H9 (cell line): ENCODE measurements around the gene NUDT22. TPM values are rescaled to one million over a fixed set of nuclear protein-coding genes. Genes with fewer than 3 reads are reported as not detected.

Source experiments
- DNase-seq: peaks from one replicate; pipeline ENCODE4 v3.0.0-alpha.2; 2017
- H2AFZ ChIP-seq: one replicate; pipeline ENCODE4 v1.6.1; 2013; ENCODE audit warnings: mild to moderate bottlenecking, low read length, control low read depth, moderate library complexity
- H2AK5ac ChIP-seq: 2 replicates; pipeline ENCODE4 v1.6.1; 2013; ENCODE audit warnings: low read length, control low read depth, mixed read lengths; ENCODE audit not compliant: insufficient read length
- H2BK120ac ChIP-seq: one replicate; pipeline ENCODE4 v1.6.1; 2013; ENCODE audit warnings: low read depth, mild to moderate bottlenecking, low read length, control low read depth, inconsistent platforms; ENCODE audit not compliant: poor library complexity, severe bottlenecking
- H2BK12ac ChIP-seq: 2 replicates; pipeline ENCODE4 v1.6.1; 2013; ENCODE audit warnings: low read length, control low read depth, mixed read lengths, low read depth; ENCODE audit not compliant: insufficient read length
- H2BK15ac ChIP-seq: 2 replicates; pipeline ENCODE4 v1.6.1; 2013; ENCODE audit warnings: low read depth, low read length, control low read depth
- H2BK20ac ChIP-seq: one replicate; pipeline ENCODE4 v1.6.1; 2013; ENCODE audit warnings: low read depth, mild to moderate bottlenecking, low read length, control low read depth, inconsistent platforms; ENCODE audit not compliant: poor library complexity, severe bottlenecking
- H2BK5ac ChIP-seq: 2 replicates; pipeline ENCODE4 v1.6.1; 2013; ENCODE audit warnings: low read length, control low read depth, mixed read lengths; ENCODE audit not compliant: insufficient read length
- H3K14ac ChIP-seq: 2 replicates; pipeline ENCODE4 v1.6.1; 2013; ENCODE audit warnings: low read length, control low read depth; ENCODE audit not compliant: insufficient read depth
- H3K18ac ChIP-seq: 2 replicates; pipeline ENCODE4 v1.6.1; 2013; ENCODE audit warnings: low read depth, mild to moderate bottlenecking, mixed read lengths, low read length, control low read depth; ENCODE audit not compliant: insufficient read length
- H3K23ac ChIP-seq: 2 replicates; pipeline ENCODE4 v1.6.1; 2013; ENCODE audit warnings: low read length, control low read depth, mixed read lengths, low read depth; ENCODE audit not compliant: insufficient read length
- H3K23me2 ChIP-seq: 2 replicates; pipeline ENCODE4 v1.6.1; 2013; ENCODE audit warnings: low read depth, mild to moderate bottlenecking, mixed read lengths, low read length, control low read depth; ENCODE audit not compliant: insufficient read length, poor library complexity, severe bottlenecking
- H3K27ac ChIP-seq: 2 replicates; pipeline ENCODE4 v1.5.1; 2013; ENCODE audit warnings: low read length, control low read depth, mixed read lengths, low read depth; ENCODE audit not compliant: insufficient read length
- H3K27me3 ChIP-seq: 2 replicates; pipeline ENCODE4 v1.6.1; 2013; ENCODE audit warnings: low read length, control low read depth, inconsistent platforms; ENCODE audit not compliant: insufficient read depth
- H3K4ac ChIP-seq: 2 replicates; pipeline ENCODE4 v1.6.1; 2013; ENCODE audit warnings: low read depth, mild to moderate bottlenecking, control low read depth, inconsistent platforms, low read length, moderate library complexity
- H3K4me1 ChIP-seq: 2 replicates; pipeline ENCODE4 v1.6.1; 2013; ENCODE audit warnings: low read length, control low read depth, inconsistent platforms; ENCODE audit not compliant: insufficient read depth
- H3K4me2 ChIP-seq: 2 replicates; pipeline ENCODE4 v1.6.1; 2013; ENCODE audit warnings: low read length, control low read depth, mixed read lengths; ENCODE audit not compliant: insufficient read length, insufficient read depth
- H3K56ac ChIP-seq: 2 replicates; pipeline ENCODE4 v1.6.1; 2013; ENCODE audit warnings: low read depth, mild to moderate bottlenecking, mixed read lengths, low read length, control low read depth; ENCODE audit not compliant: insufficient read length
- H3K79me1 ChIP-seq: 2 replicates; pipeline ENCODE4 v1.6.1; 2013; ENCODE audit warnings: low read depth, mild to moderate bottlenecking, moderate library complexity, low read length, control low read depth, inconsistent platforms; ENCODE audit not compliant: insufficient read depth, poor library complexity, severe bottlenecking
- H3K79me2 ChIP-seq: 2 replicates; pipeline ENCODE4 v1.6.1; 2013; ENCODE audit warnings: low read length, control low read depth, inconsistent platforms; ENCODE audit not compliant: insufficient read depth
- H3K9ac ChIP-seq: 2 replicates; pipeline ENCODE4 v1.6.1; 2013; ENCODE audit warnings: low read length, control low read depth, mixed read lengths; ENCODE audit not compliant: insufficient read length; ENCODE audit errors: extremely low read depth
- H3K9me3 ChIP-seq: one replicate; pipeline ENCODE4 v1.6.1; 2013; ENCODE audit warnings: low read depth, low read length, inconsistent platforms; ENCODE audit not compliant: control insufficient read depth
- H3T11ph ChIP-seq: one replicate; pipeline ENCODE4 v1.6.1; 2013; ENCODE audit warnings: mild to moderate bottlenecking, low read length, control low read depth, inconsistent platforms
- H4K20me1 ChIP-seq: one replicate; pipeline ENCODE4 v1.6.1; 2013; ENCODE audit not compliant: control insufficient read depth, insufficient read length, insufficient read depth
- H4K5ac ChIP-seq: 2 replicates; pipeline ENCODE4 v1.6.1; 2013; ENCODE audit warnings: low read depth, mild to moderate bottlenecking, mixed read lengths, low read length, control low read depth; ENCODE audit not compliant: insufficient read length
- H4K8ac ChIP-seq: replicated peaks from 2 replicates; pipeline ENCODE4 v1.6.1; 2013; ENCODE audit warnings: low read length, control low read depth, mixed read lengths, low read depth; ENCODE audit not compliant: insufficient read length
- H4K91ac ChIP-seq: 2 replicates; pipeline ENCODE4 v1.6.1; 2013; ENCODE audit warnings: low read depth, mild to moderate bottlenecking, moderate library complexity, mixed read lengths, low read length, control low read depth; ENCODE audit not compliant: insufficient read length
- H3K27ac Mint-ChIP-seq, 3 experiments: 2 replicates in 2 of 3; 3 replicates in 1 of 3; pipeline ENCODE4 v1.8.0; 2020 to 2021; ENCODE audit warnings: mixed read lengths in 3 of 3, mild to moderate bottlenecking in 1 of 3, moderate library complexity in 1 of 3
- H3K27me3 Mint-ChIP-seq: 2 replicates; pipeline ENCODE4 v1.8.0; 2021; ENCODE audit warnings: low read depth, mild to moderate bottlenecking, moderate library complexity, mixed read lengths
- H3K36me3 Mint-ChIP-seq, 3 experiments: 2 replicates in 2 of 3; 3 replicates in 1 of 3; pipeline ENCODE4 v1.8.0; 2020 to 2021; ENCODE audit warnings: low read depth in 3 of 3, mixed read lengths in 3 of 3; ENCODE audit not compliant: insufficient read depth in 1 of 3
- H3K4me1 Mint-ChIP-seq, 2 experiments: 2 replicates each; pipeline ENCODE4 v1.8.0; 2020; ENCODE audit warnings: mixed read lengths in 2 of 2
- H3K4me3 Mint-ChIP-seq, 2 experiments: 2 replicates in 1 of 2; 3 replicates in 1 of 2; pipeline ENCODE4 v1.8.0; 2020 to 2021; ENCODE audit warnings: mild to moderate bottlenecking in 2 of 2, mixed read lengths in 2 of 2, moderate library complexity in 1 of 2
- H3K9me3 Mint-ChIP-seq, 2 experiments: 2 replicates in 1 of 2; 3 replicates in 1 of 2; pipeline ENCODE4 v1.8.0; 2020; ENCODE audit warnings: mild to moderate bottlenecking in 2 of 2, mixed read lengths in 2 of 2, moderate library complexity in 1 of 2
- WGBS: extraction: QIAGEN DNeasy Blood & Tissue Kit; methylation state at CpG from one replicate; pipeline ENCODE4 v1.1.7; 2013; ENCODE audit warnings: missing lambda C conversion rate, low lambda C conversion rate, mixed read lengths; ENCODE audit not compliant: insufficient read length; ENCODE audit errors: extremely low coverage; 5-methylcytosine and 5-hydroxymethylcytosine counted together
- total RNA-seq: library from RNA; stranded (reverse); gene quantifications from 2 replicates; pipeline ENCODE4 v1.2.1, GENCODE V29; 2021
- TF ChIP-seq, protein P1 (sequence below): fragments of 200-600 bp; sonication (generic); conservative IDR thresholded peaks from 3 replicates; pipeline ENCODE4 v1.8.0; 2021; ENCODE audit warnings: antibody characterized with exemption, mild to moderate bottlenecking

Gene NUDT22
- total RNA-seq, 1 experiment from 2014 or later: 39.6 TPM

DNA sequence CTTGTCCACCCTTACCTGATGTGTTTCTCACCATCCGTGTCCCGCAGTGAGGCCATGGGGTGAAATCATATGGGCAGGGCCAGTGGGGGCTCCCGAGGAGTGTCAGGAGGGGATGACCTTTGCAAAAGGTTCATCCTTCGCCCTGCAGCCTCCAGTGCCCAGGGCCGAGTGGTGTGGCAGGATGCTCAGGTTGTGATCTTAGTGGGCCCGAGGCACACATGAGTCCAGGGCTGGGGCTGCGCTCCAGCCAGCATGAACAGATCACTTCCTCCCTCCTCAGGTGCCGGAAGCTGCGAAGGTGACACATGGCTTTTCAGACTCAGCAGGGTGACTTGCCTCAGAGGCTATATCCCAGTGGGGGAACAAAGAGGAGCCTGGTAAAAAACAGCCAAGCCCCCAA, 12.0 kb downstream of the NUDT22 start:
- Mint-ChIP-seq H3K9me3 (no peaks in the 10 kb centered on the region), H3K36me3 (peaks cover 2 to 31% (median 14%) of the 10 kb centered on the region in 3 experiments), H3K4me1 (peaks cover 23 to 27% of the 10 kb centered on the region in 2 experiments), H3K27me3 (peaks cover 3% of the 10 kb centered on the region), H3K27ac (no peak overlapping the region), H3K4me3 (no peak overlapping the region)
- H3K9ac ChIP-seq: no peak overlapping the region
- no CpG with 5 or more reads among the region's 9 CpGs for WGBS
- H2AK5ac ChIP-seq: no peak overlapping the region
- H3K56ac ChIP-seq: no peak overlapping the region
- H3K14ac ChIP-seq: no peak overlapping the region
- no peak overlapping the region for H2BK5ac ChIP-seq
- H3K23me2 ChIP-seq: peaks cover 19% of the 10 kb centered on the region
- H2BK20ac ChIP-seq: no peak overlapping the region
- TF ChIP-seq, protein P1, sequence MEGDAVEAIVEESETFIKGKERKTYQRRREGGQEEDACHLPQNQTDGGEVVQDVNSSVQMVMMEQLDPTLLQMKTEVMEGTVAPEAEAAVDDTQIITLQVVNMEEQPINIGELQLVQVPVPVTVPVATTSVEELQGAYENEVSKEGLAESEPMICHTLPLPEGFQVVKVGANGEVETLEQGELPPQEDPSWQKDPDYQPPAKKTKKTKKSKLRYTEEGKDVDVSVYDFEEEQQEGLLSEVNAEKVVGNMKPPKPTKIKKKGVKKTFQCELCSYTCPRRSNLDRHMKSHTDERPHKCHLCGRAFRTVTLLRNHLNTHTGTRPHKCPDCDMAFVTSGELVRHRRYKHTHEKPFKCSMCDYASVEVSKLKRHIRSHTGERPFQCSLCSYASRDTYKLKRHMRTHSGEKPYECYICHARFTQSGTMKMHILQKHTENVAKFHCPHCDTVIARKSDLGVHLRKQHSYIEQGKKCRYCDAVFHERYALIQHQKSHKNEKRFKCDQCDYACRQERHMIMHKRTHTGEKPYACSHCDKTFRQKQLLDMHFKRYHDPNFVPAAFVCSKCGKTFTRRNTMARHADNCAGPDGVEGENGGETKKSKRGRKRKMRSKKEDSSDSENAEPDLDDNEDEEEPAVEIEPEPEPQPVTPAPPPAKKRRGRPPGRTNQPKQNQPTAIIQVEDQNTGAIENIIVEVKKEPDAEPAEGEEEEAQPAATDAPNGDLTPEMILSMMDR: no peak
- H3K79me2 ChIP-seq: peaks cover 2% of the 10 kb centered on the region; the same call in 1 of the 2 replicates
- no peak for DNase-seq
- H4K8ac ChIP-seq: no peak overlapping the region
- no peak overlapping the region for H3K4ac ChIP-seq
- H4K20me1 ChIP-seq: no peaks in the 10 kb centered on the region
- no peak overlapping the region for H4K5ac ChIP-seq
- no peak overlapping the region for H3K18ac ChIP-seq
- H3K23ac ChIP-seq: no peak overlapping the region
- no peaks in the 10 kb centered on the region for H3K9me3 ChIP-seq
- no peak overlapping the region for H2BK12ac ChIP-seq
- no peaks in the 10 kb centered on the region for H3K4me1 ChIP-seq
- H2BK15ac ChIP-seq: no peak overlapping the region
- H2AFZ ChIP-seq: no peak overlapping the region
- H3K27ac ChIP-seq: no peak overlapping the region
- H3K27me3 ChIP-seq: no peaks in the 10 kb centered on the region
- H3K79me1 ChIP-seq: no peaks in the 10 kb centered on the region
- no peak overlapping the region for H3K4me2 ChIP-seq
- H4K91ac ChIP-seq: no peak overlapping the region
- no peak overlapping the region for H2BK120ac ChIP-seq
- no peak overlapping the region for H3T11ph ChIP-seq
